Prostate gland (tissue), 2 donors: ENCODE results near the gene SRP68. TPM values are rescaled to one million over a fixed set of nuclear protein-coding genes. Genes with fewer than 3 reads are reported as not detected.
A peak's percentile ranks its signal among the peaks of the same experiment; 100 is the strongest.

Experiments used
- DNase-seq: peaks from one replicate; pipeline ENCODE4 v3.0.0-alpha.2; 2019; ENCODE audit warnings: low spot score
- H3K27ac ChIP-seq, 2 donors: fragments of 200-600 bp; sonication (generic); 2 replicates each; pipeline ENCODE4 v1.5.1; 2017 to 2019
- H3K27me3 ChIP-seq: fragments of 200-600 bp; sonication (generic); replicated peaks from 2 replicates; pipeline ENCODE4 v1.5.1; 2019; ENCODE audit not compliant: insufficient read depth
- H3K36me3 ChIP-seq, 2 donors: fragments of 200-600 bp; sonication (generic); 1 replicate in 1 of 2; 2 replicates in 1 of 2; pipeline versions ENCODE4 v1.5.1 to v1.8.1; 2017 to 2019
- H3K4me1 ChIP-seq: fragments of 200-600 bp; sonication (generic); replicated peaks from 2 replicates; pipeline ENCODE4 v1.5.1; 2019
- H3K4me3 ChIP-seq, 2 donors: fragments of 200-600 bp; sonication (generic); 2 replicates each; pipeline ENCODE4 v1.5.1; 2017 to 2019
- H3K9me3 ChIP-seq: fragments of 200-600 bp; sonication (generic); 2 replicates; pipeline ENCODE4 v1.5.1; 2017
- CTCF ChIP-seq, 4 experiments: fragments of 200-600 bp in 2 of 4; fragments of 450-650 bp in 2 of 4; sonication (generic) in 2 of 4; IDR thresholded peaks; 1 replicate in 3 of 4; 2 replicates in 1 of 4; pipeline ENCODE4 v1.5.1; 2016 to 2019; ENCODE audit warnings: antibody characterized with exemption in 4 of 4, mild to moderate bottlenecking in 2 of 4, moderate library complexity in 2 of 4
- POLR2A ChIP-seq: fragments of 450-650 bp; IDR thresholded peaks from one replicate; pipeline ENCODE4 v1.6.1; 2016; ENCODE audit warnings: antibody characterized with exemption, mild to moderate bottlenecking
- POLR2AphosphoS5 ChIP-seq: sonication (generic); formaldehyde crosslinking; IDR thresholded peaks from one replicate; pipeline ENCODE4 v1.6.1; 2017; ENCODE audit warnings: antibody characterized with exemption
- WGBS: methylation state at CpG from one replicate; pipeline ENCODE4 v1.1.5; 2018; 5-methylcytosine and 5-hydroxymethylcytosine counted together
- intact Hi-C: fragments of 100-400 bp; cut with DNase I; formaldehyde crosslinking; loops from one replicate; pipeline ENCODE4 v1.14.2; 2022
- total RNA-seq, 2 donors: library from RNA; depleted of rRNA; stranded (reverse); fragments of >200 nt; gene quantifications; one replicate each; pipeline ENCODE4 v1.1.0, GENCODE V29; 2016

Gene SRP68
- total RNA-seq, 2 donors from 2014 or later, result 33.5 to 51.2 TPM

DNA sequence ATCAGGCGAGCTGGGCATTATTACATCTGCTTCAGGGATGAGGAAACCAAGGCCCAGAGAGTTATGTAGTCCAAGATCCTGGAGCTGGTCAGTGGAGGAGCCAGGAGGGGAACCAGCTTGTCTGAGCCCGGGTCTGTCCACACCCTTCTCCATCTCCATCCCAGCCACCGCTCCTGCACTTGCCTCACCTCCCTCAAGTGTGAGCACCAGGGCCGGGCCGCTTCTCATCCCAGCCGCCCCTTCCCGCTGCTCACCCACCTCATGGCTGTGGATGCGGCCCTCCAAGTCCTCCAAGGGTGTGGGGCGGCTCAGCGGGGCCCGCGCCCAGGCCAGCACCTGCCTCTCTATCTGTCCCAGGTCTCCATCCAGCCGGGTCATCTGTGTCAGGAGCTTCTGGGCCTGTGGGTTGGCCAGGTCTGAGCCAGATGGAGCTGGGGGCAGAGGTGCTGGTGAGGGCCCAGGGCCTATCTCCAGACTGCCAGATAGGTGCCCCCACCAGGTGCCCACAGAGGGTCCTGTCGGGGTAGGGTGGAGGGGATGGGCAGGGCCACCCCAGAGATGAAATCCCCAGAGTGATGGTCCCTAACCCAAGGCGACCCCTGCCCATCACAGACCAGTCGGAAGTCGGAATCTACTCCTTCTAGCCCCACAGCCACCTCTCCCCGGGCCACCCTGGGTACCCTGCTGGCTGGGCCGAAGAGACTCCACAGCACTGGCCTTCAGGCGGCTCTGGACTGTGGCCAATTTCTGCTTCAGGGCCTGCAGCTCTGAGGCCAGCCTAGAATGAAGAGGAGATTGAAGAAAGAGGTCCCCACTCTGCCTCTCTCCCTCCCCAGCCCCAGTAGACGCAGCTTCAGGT, 54.6 kb downstream of the SRP68 start:
- Histone ChIP-seq H3K36me3 (no peaks in the 10 kb centered on the region), H3K4me3 (no peak overlapping the region), H3K27ac (no peak overlapping the region), H3K27me3 (no peaks in the 10 kb centered on the region), H3K4me1 (no peaks in the 10 kb centered on the region), H3K9me3 (no peaks in the 10 kb centered on the region)
- intact Hi-C loops, result loop anchor here (10.0 kb wide), 1 partner anchor 257 kb away; no protein-coding TSS in a partner anchor
- no peak for TF ChIP-seq POLR2A
- TF ChIP-seq CTCF (IDR thresholded peaks at IDR 0.05), result no peak
- TF ChIP-seq POLR2AphosphoS5, result no peak
- no peak for DNase-seq
- WGBS, result 91% methylated on average over 21 of the region's 21 CpGs

GRCh38 chr17:76014925-76015261, 57.4 kb downstream of the SRP68 start:
- intact Hi-C loops, result loop anchor here (10.0 kb wide), 1 partner anchor 260 kb away; no protein-coding TSS in a partner anchor
- Histone ChIP-seq H3K36me3 (no peaks in the 10 kb centered on the region), H3K4me1 (no peaks in the 10 kb centered on the region), H3K27me3 (no peaks in the 10 kb centered on the region), H3K27ac (no peak overlapping the region), H3K9me3 (no peaks in the 10 kb centered on the region), H3K4me3 (no peak overlapping the region)
- DNase-seq, result no peak
- TF ChIP-seq POLR2AphosphoS5, result no peak
- TF ChIP-seq CTCF (IDR thresholded peaks at IDR 0.05), result no peak
- no peak for TF ChIP-seq POLR2A
- 86% methylated on average over 12 of the region's 26 CpGs for WGBS

DNA sequence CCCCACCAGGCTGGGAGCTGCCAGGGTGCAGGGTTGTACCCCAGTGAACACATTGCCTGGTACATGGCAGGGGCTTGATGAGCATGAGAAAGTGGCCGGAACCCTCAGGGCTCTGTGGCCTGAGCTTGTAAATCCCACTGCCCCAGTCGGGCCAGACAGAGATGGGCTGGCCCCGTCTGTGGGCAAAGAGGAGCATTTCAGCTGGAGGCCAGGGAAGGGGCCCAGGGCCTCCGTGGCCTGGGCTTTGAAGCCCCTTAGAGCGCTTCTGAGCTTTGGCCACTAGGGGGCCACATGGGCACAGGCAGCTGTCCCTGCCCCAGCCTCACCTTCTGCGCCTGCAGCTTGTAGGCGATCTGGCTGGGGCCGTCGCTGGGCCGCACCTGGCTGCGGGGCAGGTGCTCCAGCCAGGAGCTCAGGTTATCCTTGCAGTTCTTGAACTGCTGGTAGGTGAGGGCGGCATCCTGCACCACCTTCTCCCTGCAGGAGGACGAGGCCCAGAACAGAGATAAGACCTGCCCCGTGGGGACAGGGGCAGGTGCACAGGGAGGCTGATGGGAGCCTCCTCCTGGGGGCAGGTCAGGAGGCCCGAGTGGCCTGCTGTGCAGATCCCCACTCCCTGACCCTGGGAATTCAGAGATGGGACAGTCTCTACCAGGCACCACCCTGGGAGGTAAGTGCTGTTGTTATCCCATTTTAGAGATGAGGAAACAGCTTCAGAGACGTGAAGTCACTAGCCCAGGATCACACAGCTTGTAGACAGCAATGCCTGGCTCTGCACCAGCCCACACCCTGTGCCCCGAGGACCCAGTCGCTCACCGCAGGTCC, 58.0 kb downstream of the SRP68 start:
- intact Hi-C loops, result loop anchor here (10.0 kb wide), 1 partner anchor 260 kb away; no protein-coding TSS in a partner anchor
- WGBS, result 25% methylated on average over 19 of the region's 19 CpGs

DNA sequence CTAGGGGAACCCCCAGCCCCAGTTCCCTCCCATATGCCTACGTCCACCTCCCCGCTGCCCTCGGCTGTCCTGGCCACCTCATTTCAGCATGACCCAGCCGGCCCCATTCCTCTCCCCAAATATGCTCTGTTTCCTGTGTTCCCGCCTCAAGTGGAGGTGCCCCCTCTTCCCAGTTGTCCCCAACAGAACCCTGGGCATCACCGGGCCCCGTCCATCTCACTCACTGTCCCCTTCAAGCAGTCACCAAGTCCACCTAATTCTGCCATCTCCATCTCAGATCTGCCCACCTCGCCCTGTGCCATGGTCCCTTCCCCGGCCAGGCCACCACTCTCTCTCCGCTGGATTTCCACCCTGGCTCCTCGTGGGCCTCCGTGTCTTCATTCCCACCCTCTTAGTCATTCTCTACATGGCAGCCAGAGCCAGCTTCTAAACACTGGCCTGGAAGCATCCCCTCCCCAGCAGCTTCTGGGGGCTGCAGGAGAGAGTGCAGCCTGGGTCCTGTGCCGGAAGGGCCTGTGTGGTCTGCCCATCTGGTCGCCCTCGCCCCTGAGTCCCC, 58.9 kb downstream of the SRP68 start:
- H3K4me1 ChIP-seq, result no peaks in the 10 kb centered on the region
- H3K27me3 ChIP-seq, result no peaks in the 10 kb centered on the region
- H3K27ac ChIP-seq, result no peak overlapping the region
- no peaks in the 10 kb centered on the region for H3K9me3 ChIP-seq
- 76% methylated on average over 15 of the region's 15 CpGs for WGBS
- H3K4me3 ChIP-seq, result no peak overlapping the region
- no peak for DNase-seq
- intact Hi-C loops, result loop anchor here (10.0 kb wide), 1 partner anchor 261 kb away; no protein-coding TSS in a partner anchor
- H3K36me3 ChIP-seq, result no peaks in the 10 kb centered on the region
- no peak for TF ChIP-seq POLR2AphosphoS5
- TF ChIP-seq CTCF (IDR thresholded peaks at IDR 0.05), result no peak
- no peak for TF ChIP-seq POLR2A

More for the DNA sequence above, 58.0 kb downstream of the SRP68 start:
- Histone ChIP-seq H3K27ac (no peak overlapping the region), H3K27me3 (no peaks in the 10 kb centered on the region), H3K4me1 (no peaks in the 10 kb centered on the region), H3K36me3 (no peaks in the 10 kb centered on the region), H3K4me3 (no peak overlapping the region), H3K9me3 (no peaks in the 10 kb centered on the region)
- TF ChIP-seq POLR2A, result no peak
- peak; percentile 35 for TF ChIP-seq POLR2AphosphoS5
- peak; percentile 82 to 95 (median 91) for TF ChIP-seq CTCF (IDR thresholded peaks at IDR 0.05)
- peak; percentile 69 for DNase-seq
